GM19240 (cell line): Measurements from ENCODE around the gene SMURF2.

Experiments used
- DNase-seq: peaks from one replicate; pipeline ENCODE4 v3.0.0; 2011; ENCODE audit warnings: low spot score; ENCODE audit not compliant: insufficient read length

SMURF2 gene

GRCh38 chr17:64540118-64540776 lies 121.9 kb downstream of the SMURF2 start:
- no peak for DNase-seq

- DNase-seq, result no peak
Observed at GRCh38 chr17:64538508-64539130, 123.5 kb downstream of the SMURF2 start.

GRCh38 chr17:64537488-64537887 lies 124.6 kb downstream of the SMURF2 start:
- no peak for DNase-seq

GRCh38 chr17:64536913-64537312 lies 125.2 kb downstream of the SMURF2 start:
- DNase-seq, result no peak

- no peak for DNase-seq
Observed at GRCh38 chr17:64535357-64535756, 126.8 kb downstream of the SMURF2 start.

GRCh38 chr17:64534187-64534586 lies 127.9 kb downstream of the SMURF2 start:
- DNase-seq, result no peak

GRCh38 chr17:64533784-64534183 lies 128.3 kb downstream of the SMURF2 start:
- DNase-seq, result no peak

- DNase-seq, result no peak
Observed at GRCh38 chr17:64532409-64532808, 129.7 kb downstream of the SMURF2 start.

- DNase-seq, result no peak
Observed at GRCh38 chr17:64531955-64532371, 130.1 kb downstream of the SMURF2 start.

GRCh38 chr17:64529221-64529620 lies 132.9 kb downstream of the SMURF2 start:
- DNase-seq, result no peak

- no peak for DNase-seq
Observed at GRCh38 chr17:64527914-64528313, 134.2 kb downstream of the SMURF2 start.

- no peak for DNase-seq
Observed at GRCh38 chr17:64520359-64520758, 141.7 kb downstream of the SMURF2 start.

- no peak for DNase-seq
Observed at GRCh38 chr17:64519601-64520000, 142.5 kb downstream of the SMURF2 start.

GRCh38 chr17:64515829-64516228 lies 146.3 kb downstream of the SMURF2 start:
- no peak for DNase-seq

- no peak for DNase-seq
Observed at GRCh38 chr17:64515419-64515818, 146.7 kb downstream of the SMURF2 start.

GRCh38 chr17:64509179-64509578 lies 152.9 kb downstream of the SMURF2 start:
- DNase-seq, result no peak

- DNase-seq, result no peak
Observed at GRCh38 chr17:64508683-64509082, 153.4 kb downstream of the SMURF2 start.

GRCh38 chr17:64507413-64507782 lies 154.7 kb downstream of the SMURF2 start:
- DNase-seq, result peak; percentile 19

GRCh38 chr17:64506576-64507412 lies 155.3 kb downstream of the SMURF2 start, which contains the start of gene CEP95:
TSS of gene CEP95 (plus strand) at chr17:64506977. CDS start at chr17:64507098, 121 bp downstream.
- peak; percentile 35 for DNase-seq

GRCh38 chr17:64506201-64506575 lies 155.9 kb downstream of the SMURF2 start, which contains the start of gene DDX5:
TSS of gene DDX5 (minus strand) at chr17:64506289. CDS start at chr17:64506119, 170 bp downstream.
- peak; percentile 44 for DNase-seq

- peak; percentile 19 for DNase-seq
Observed at GRCh38 chr17:64505340-64506200, 156.5 kb downstream of the SMURF2 start.
